ENCODE results near the gene EEIG1. TPM values are rescaled to one million over a fixed set of nuclear protein-coding genes. Genes with fewer than 3 reads are reported as not detected.

Gene EEIG1
- total and polyA plus RNA-seq, 2 donors (not counting 1 experiment from before 2014, with no cell fraction given): 57.2 to 245 TPM

GRCh38 chr9:127962278-127962677 lies 18.5 kb downstream of the EEIG1 start:
- Histone ChIP-seq H3K9me3 (ENCODE audit: control extremely low read depth in 1 of 3, control insufficient read depth in 2 of 3, insufficient read depth in 1 of 3, low read length in 2 of 3) (no peaks in the 10 kb centered on the region), H4K20me1 (ENCODE audit: control insufficient read depth, insufficient read depth, low read length, poor library complexity, severe bottlenecking) (peaks cover 88% of the 10 kb centered on the region), H3K4me3 (ENCODE audit: control extremely low read depth in 1 of 5, extremely low read depth in 1 of 5, insufficient read depth in 1 of 5, low read depth in 2 of 5, low read length in 4 of 5) (no peak overlapping the region), H3K27me3 (replicated peaks in 1 of 4; ENCODE audit: control extremely low read depth in 1 of 4, control insufficient read depth in 3 of 4, insufficient read depth in 4 of 4, low read length in 3 of 4) (no peaks in the 10 kb centered on the region), H3K79me2 (ENCODE audit: control insufficient read depth, insufficient read depth, low read length) (peaks cover 100% of the 10 kb centered on the region), H2AFZ (ENCODE audit: insufficient read depth, low read depth, low read length, poor library complexity, severe bottlenecking) (no peak overlapping the region), H3K9ac (ENCODE audit: low read length) (no peak overlapping the region), H3K27ac (ENCODE audit: low read length in 2 of 2) (no peak overlapping the region), H3K4me1 (ENCODE audit: control insufficient read depth in 2 of 2, insufficient read depth in 2 of 2, low read length in 2 of 2) (peaks cover 34 to 60% of the 10 kb centered on the region in 2 donors), H3K36me3 (replicated peaks in 1 of 2; ENCODE audit: control extremely low read depth in 1 of 2, control insufficient read depth in 1 of 2, extremely low read depth in 1 of 2, insufficient read depth in 2 of 2, low read length in 1 of 2) (peaks cover 0 to 15% of the 10 kb centered on the region in 2 experiments), H3K4me2 (replicated peaks; ENCODE audit: low read depth, low read length, poor library complexity, severe bottlenecking) (no peak overlapping the region)
- Mint-ChIP-seq H3K4me1 (peaks cover 83% of the 10 kb centered on the region), H3K4me3 (no peak overlapping the region), H3K9me3 (ENCODE audit: insufficient read depth) (no peaks in the 10 kb centered on the region), H3K27me3 (no peaks in the 10 kb centered on the region), H3K27ac (no peak overlapping the region)
- ATAC-seq (ENCODE audit: low read depth): no peak
- ChIA-PET CTCF (interaction anchor here (0.6 to 12.8 kb wide), 6 partner anchors 15 to 368 kb away, joined by 3 to 182 read pairs (median 7); partner anchors contain the start of gene EEIG1), POLR2A (no interaction called here)
- 67% methylated on average over 3 of the region's 3 CpGs for WGBS (ENCODE audit: insufficient coverage)
- intact Hi-C loops (cut with micrococcal nuclease): no loop called here
- TF ChIP-seq EZH2 (IDR thresholded peaks at IDR 0.05; ENCODE audit: borderline replicate concordance, insufficient read depth, low read depth, low read length, poor library complexity, severe bottlenecking): no peak
- TF ChIP-seq, protein P1, sequence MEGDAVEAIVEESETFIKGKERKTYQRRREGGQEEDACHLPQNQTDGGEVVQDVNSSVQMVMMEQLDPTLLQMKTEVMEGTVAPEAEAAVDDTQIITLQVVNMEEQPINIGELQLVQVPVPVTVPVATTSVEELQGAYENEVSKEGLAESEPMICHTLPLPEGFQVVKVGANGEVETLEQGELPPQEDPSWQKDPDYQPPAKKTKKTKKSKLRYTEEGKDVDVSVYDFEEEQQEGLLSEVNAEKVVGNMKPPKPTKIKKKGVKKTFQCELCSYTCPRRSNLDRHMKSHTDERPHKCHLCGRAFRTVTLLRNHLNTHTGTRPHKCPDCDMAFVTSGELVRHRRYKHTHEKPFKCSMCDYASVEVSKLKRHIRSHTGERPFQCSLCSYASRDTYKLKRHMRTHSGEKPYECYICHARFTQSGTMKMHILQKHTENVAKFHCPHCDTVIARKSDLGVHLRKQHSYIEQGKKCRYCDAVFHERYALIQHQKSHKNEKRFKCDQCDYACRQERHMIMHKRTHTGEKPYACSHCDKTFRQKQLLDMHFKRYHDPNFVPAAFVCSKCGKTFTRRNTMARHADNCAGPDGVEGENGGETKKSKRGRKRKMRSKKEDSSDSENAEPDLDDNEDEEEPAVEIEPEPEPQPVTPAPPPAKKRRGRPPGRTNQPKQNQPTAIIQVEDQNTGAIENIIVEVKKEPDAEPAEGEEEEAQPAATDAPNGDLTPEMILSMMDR (IDR thresholded peaks at IDR 0.05): no peak
- no peak for DNase-seq

DNA sequence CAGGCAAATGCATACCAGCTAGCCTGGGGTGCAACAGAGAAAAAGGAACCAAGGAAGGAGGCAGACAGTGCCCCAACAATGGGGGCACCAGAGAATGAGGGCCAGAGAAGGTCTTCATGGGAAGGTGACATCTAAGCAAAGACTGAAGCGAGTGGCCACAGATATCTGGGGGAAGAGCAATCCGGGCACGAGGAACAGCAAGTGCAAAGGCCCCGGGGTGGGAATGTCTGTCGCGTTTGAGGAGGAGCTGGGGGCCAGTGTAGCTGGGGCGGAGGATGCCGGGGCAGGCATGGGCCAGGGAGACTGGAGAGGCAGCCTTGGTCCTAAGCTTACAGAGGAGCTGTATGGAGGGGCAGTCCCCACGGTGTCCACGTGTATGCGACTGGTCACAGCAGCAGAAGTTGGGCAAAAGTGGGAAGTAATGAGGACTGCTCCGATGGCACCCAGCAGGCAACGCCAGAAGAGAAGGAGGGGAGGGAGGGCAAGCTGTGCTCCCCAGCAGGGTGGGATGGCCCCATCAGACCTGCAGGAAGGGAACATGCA lies 19.1 kb downstream of the EEIG1 start:
- intact Hi-C loops (cut with micrococcal nuclease): no loop called here
- ATAC-seq (ENCODE audit: low read depth) (no peak), DNase-seq (no peak)
- Histone ChIP-seq H3K9me3 (ENCODE audit: control extremely low read depth in 1 of 3, control insufficient read depth in 2 of 3, insufficient read depth in 1 of 3, low read length in 2 of 3) (no peaks in the 10 kb centered on the region), H3K4me2 (replicated peaks; ENCODE audit: low read depth, low read length, poor library complexity, severe bottlenecking) (no peak overlapping the region), H2AFZ (ENCODE audit: insufficient read depth, low read depth, low read length, poor library complexity, severe bottlenecking) (no peak overlapping the region), H3K79me2 (ENCODE audit: control insufficient read depth, insufficient read depth, low read length) (peaks cover 100% of the 10 kb centered on the region), H4K20me1 (ENCODE audit: control insufficient read depth, insufficient read depth, low read length, poor library complexity, severe bottlenecking) (peaks cover 88% of the 10 kb centered on the region), H3K4me3 (ENCODE audit: control extremely low read depth in 1 of 5, extremely low read depth in 1 of 5, insufficient read depth in 1 of 5, low read depth in 2 of 5, low read length in 4 of 5) (no peak overlapping the region), H3K4me1 (ENCODE audit: control insufficient read depth in 2 of 2, insufficient read depth in 2 of 2, low read length in 2 of 2) (peaks cover 29 to 54% of the 10 kb centered on the region in 2 donors), H3K9ac (ENCODE audit: low read length) (no peak overlapping the region), H3K36me3 (replicated peaks in 1 of 2; ENCODE audit: control extremely low read depth in 1 of 2, control insufficient read depth in 1 of 2, extremely low read depth in 1 of 2, insufficient read depth in 2 of 2, low read length in 1 of 2) (peaks cover 0 to 15% of the 10 kb centered on the region in 2 experiments), H3K27me3 (replicated peaks in 1 of 4; ENCODE audit: control extremely low read depth in 1 of 4, control insufficient read depth in 3 of 4, insufficient read depth in 4 of 4, low read length in 3 of 4) (no peaks in the 10 kb centered on the region), H3K27ac (ENCODE audit: low read length in 2 of 2) (peak overlapping the region in 1 of 2 donors; percentile 60)
- ChIA-PET CTCF (interaction anchor here (0.6 to 12.8 kb wide), 6 partner anchors 16 to 155 kb away, joined by 3 to 251 read pairs (median 7); partner anchors contain the start of gene EEIG1), POLR2A (no interaction called here)
- Mint-ChIP-seq H3K4me3 (no peak overlapping the region), H3K4me1 (peaks cover 79% of the 10 kb centered on the region), H3K27me3 (no peaks in the 10 kb centered on the region), H3K27ac (peak overlapping the region; percentile 27), H3K9me3 (ENCODE audit: insufficient read depth) (no peaks in the 10 kb centered on the region)
- WGBS (ENCODE audit: insufficient coverage): 98% methylated on average over 13 of the region's 13 CpGs
- no peak for TF ChIP-seq EZH2 (IDR thresholded peaks at IDR 0.05; ENCODE audit: borderline replicate concordance, insufficient read depth, low read depth, low read length, poor library complexity, severe bottlenecking)
- TF ChIP-seq, protein P1 (IDR thresholded peaks at IDR 0.05): no peak

All from B cell (primary cell).